NCI-H2227 (cell line): Measurements from ENCODE around the gene XPA.
A peak's percentile ranks its signal among the peaks of the same experiment; 100 is the strongest.
"Not testable (repeated sequence)": the region's sequence is repeated elsewhere in the genome, so short reads cannot be mapped to it uniquely, and the experiment has no call there.

ENCODE experiments used
- DNase-seq: peaks from one replicate; lab custom pipeline; 2025; ENCODE audit not compliant: unreplicated experiment; lab: John Stamatoyannopoulos, UW

The XPA gene

GRCh38 chr9:97704345-97704677, 7.2 kb upstream of the XPA start:
- no peak for DNase-seq

DNA sequence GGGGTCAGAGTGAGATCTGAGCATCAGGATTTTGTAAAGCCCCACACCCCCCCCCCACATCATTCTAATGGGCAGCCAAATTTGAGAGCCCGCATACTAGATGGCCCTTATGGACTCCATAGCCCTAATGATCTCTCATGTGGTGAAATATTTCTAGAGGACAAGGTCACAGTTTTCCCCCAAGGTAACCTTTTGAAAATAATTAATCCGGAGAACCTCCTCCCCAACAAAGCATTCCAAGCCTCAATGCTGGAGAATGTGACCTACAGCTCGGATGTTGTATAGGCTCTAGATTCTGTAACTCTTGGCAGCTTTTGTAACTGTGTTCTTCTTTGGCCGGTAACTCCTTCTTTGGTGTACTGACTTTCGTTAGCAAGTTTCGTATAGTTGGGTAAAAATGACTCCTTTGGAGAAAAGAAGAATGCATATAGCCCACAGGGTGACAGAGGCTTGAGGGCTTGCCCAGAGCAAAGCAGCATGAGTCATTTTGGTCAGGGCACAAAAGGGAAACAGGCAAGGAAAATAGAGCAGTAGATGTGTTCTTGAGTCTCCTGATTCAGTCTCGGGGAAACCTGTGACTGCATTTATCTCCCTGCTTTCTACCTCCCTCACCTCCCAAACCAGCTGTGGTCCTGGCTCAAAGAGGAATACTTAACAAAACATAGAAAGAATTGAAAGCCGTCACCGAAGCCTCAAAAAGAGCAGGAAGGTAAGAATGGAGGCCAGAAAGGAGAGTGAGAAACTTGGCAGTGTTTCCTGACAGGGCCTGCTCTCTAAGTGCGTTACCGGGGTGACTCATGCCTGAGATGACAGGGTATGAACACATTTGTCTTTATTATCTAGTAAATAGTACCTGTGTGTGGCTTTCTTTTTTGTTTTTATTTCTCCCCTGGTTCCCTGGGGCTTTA, 6.6 kb upstream of the XPA start:
- peak; percentile 35 for DNase-seq

GRCh38 chr9:97699824-97700223, 2.7 kb upstream of the XPA start:
- DNase-seq, result not testable (repeated sequence)

- not testable (repeated sequence) for DNase-seq
Observed at GRCh38 chr9:97699281-97699680, 2.1 kb upstream of the XPA start.

GRCh38 chr9:97698865-97699264, 1.7 kb upstream of the XPA start:
- DNase-seq, result no peak

- DNase-seq, result no peak
Observed at GRCh38 chr9:97697837-97698236, 697 bp upstream of the XPA start.

GRCh38 chr9:97695995-97696802, 941 bp downstream of the XPA start:
- DNase-seq, result no peak

- DNase-seq, result no peak
Observed at GRCh38 chr9:97695390-97695789, 1.8 kb downstream of the XPA start.

GRCh38 chr9:97694769-97695168, 2.4 kb downstream of the XPA start:
- no peak for DNase-seq

- no peak for DNase-seq
Observed at GRCh38 chr9:97689401-97690180, 7.5 kb downstream of the XPA start.

DNA sequence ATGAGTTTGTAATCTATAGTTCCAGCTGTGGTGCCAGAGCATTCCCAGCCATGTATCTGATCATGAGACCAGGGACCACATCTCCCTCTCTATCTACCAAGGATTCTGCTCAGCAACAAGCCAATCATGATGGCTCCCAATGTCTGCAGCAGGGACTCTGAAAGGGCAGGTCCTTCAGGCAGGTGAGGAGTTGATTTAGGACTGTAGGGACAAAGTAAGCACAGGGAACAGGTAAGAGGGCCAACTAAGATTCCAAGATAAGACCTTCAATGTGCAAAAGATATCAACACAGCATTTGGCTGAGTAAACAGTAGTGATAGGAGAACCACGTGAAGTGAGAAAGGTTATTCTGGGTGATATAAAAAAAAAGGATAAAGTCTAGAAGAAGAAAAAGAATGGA, 8.5 kb downstream of the XPA start:
- no peak for DNase-seq

GRCh38 chr9:97682242-97682641, 14.9 kb downstream of the XPA start:
- peak; percentile 18 for DNase-seq

DNA sequence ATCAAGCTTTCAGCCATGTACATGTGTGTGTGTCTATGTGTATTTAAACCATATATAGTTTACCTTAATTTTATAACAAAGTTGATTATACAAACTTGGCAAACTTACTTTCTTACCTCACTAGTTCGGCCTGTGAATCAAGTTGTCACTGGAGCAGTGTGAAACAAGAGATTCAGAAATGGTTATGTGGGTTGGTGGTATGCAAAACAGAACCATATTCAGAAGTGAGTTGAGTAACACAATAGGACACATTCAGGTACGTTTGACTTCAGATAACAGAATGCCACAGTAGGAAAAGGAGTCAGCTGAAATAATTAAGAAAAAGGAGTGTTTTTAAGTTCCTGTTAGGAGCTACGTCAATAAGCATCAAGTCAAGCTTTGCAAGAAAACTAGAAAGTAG, 21.5 kb downstream of the XPA start:
- DNase-seq, result no peak

DNA sequence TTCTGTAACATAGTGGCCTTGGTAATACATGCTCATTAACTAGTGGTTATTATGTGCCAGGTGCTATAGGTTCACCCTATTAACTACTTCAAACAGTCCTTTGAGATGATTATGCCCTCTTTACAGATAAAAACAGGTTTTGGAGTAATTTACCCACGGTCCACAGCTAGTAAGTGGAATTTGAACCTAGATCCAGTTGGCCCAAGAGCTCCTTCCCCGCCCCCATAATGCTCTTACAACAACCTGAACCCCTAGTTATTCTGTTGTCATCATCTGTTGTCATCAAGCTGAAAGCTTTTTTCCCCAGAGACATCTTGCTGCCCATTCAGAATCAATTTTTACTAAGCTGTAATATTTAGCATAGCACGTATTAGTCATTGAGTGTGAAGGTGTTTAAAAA, 23.2 kb downstream of the XPA start:
- no peak for DNase-seq

- DNase-seq, result peak; percentile 26
Observed at GRCh38 chr9:97672403-97672802, 24.7 kb downstream of the XPA start.

- DNase-seq, result no peak
Observed at GRCh38 chr9:97670586-97670985, 26.6 kb downstream of the XPA start.

DNA sequence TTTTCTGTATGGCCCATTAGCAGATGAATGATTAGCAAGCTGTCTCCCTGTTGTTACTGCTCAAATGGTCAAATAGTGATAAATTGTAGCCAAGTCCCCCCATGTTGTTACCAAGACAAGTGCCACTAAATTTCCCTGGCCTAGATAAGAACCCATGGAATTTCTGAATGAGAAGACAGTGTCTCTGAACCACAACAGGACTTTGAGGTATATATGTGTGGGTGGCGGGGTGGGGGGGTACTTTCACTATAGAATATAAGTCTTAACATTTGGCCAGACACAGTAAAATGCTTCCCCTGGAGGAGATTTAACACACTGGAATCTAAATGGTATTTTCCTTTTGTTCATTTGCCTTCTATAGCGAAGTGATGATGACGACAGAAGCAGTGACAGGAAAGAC, 28.7 kb downstream of the XPA start:
- DNase-seq, result no peak

GRCh38 chr9:97666907-97667686, 30.0 kb downstream of the XPA start:
- DNase-seq, result no peak

DNA sequence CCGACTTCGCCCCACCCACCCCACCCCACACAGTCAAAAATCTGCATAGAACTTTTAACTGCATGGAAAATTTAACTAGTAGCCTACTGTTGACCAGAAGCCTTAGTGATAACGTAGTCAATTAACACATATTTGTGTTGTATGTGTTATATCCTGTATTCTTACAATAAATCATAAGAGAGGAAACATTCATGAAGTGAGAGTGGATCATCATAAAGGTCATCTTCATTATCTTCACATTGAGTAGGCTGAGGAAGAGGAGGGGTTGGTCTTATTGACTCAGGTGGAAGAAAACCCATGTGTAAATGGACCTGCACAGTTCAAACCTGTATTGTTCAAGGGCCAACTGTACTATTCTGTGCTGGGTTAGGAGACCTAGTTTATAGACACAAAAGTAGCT, 31.4 kb downstream of the XPA start:
- DNase-seq, result no peak

- DNase-seq, result no peak
Observed at GRCh38 chr9:97660847-97661246, 36.3 kb downstream of the XPA start.

DNA sequence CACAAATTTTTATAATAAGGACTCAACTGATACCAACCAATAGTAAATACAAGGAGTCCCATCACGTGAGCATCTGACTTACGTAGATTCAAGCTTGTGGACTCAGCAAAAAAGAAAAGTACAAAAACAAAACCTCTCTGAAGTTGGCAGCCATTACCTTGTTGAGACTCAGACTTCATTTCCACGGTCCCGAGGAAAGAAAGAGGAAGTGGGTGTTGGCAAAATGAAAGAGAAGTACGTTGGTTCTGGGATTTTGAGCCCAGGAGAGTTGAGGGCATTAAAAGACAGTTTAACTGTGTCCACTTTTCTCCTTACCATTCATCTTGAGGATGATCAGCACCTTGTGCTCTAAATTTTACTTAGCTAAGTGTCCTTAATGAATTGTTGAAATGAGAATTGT, 36.8 kb downstream of the XPA start:
- no peak for DNase-seq
